Lung (tissue), 12 donors: ENCODE data around the gene GPR146. TPM values are rescaled to one million over a fixed set of nuclear protein-coding genes. Genes with fewer than 3 reads are reported as not detected.

Source experiments
- ATAC-seq: fragments of 200-7000 bp; cut with Tn5 transposase; one replicate; pipeline ENCODE4 v1.9.1; 2020; ENCODE audit warnings: moderate number of reproducible peaks; ENCODE audit not compliant: insufficient read depth, low FRiP score
- DNase-seq, 3 donors: peaks; one replicate each; pipeline ENCODE4 v3.0.0-alpha.2; 2013 to 2017
- H3K27ac ChIP-seq, 2 donors: one replicate each; pipeline ENCODE4 v1.5.1; 2013; ENCODE audit warnings: mild to moderate bottlenecking in 2 of 2, moderate library complexity in 2 of 2, control low read depth in 1 of 2, inconsistent platforms in 1 of 2, low read depth in 1 of 2, low read length in 1 of 2
- H3K27me3 ChIP-seq, 3 donors: one replicate each; pipeline ENCODE4 v1.5.1; 2013; ENCODE audit warnings: low read length in 2 of 3; ENCODE audit not compliant: control insufficient read depth in 3 of 3, insufficient read depth in 3 of 3
- H3K36me3 ChIP-seq, 4 donors: one replicate each; pipeline ENCODE4 v1.5.1; 2013; ENCODE audit warnings: low read length in 4 of 4, mild to moderate bottlenecking in 1 of 4, moderate library complexity in 1 of 4; ENCODE audit not compliant: control insufficient read depth in 4 of 4, insufficient read depth in 4 of 4
- H3K4me1 ChIP-seq, 5 donors: one replicate each; pipeline ENCODE4 v1.5.1; 2013; ENCODE audit warnings: low read length in 5 of 5, mild to moderate bottlenecking in 2 of 5, moderate library complexity in 1 of 5; ENCODE audit not compliant: control insufficient read depth in 5 of 5, insufficient read depth in 5 of 5
- H3K4me3 ChIP-seq: one replicate; pipeline ENCODE4 v1.5.1; 2013; ENCODE audit warnings: mild to moderate bottlenecking, control low read depth, moderate library complexity
- H3K9ac ChIP-seq, 2 donors: one replicate each; pipeline ENCODE4 v1.5.1; 2013; ENCODE audit warnings: low read length in 2 of 2, control low read depth in 1 of 2; ENCODE audit not compliant: insufficient read depth in 1 of 2
- H3K9me3 ChIP-seq, 4 donors: one replicate each; pipeline ENCODE4 v1.5.1; 2013; ENCODE audit warnings: low read length in 3 of 4, mild to moderate bottlenecking in 1 of 4, moderate library complexity in 1 of 4; ENCODE audit not compliant: control insufficient read depth in 4 of 4, insufficient read depth in 3 of 4
- WGBS, 2 donors: extraction: QIAGEN DNeasy Blood & Tissue Kit; methylation state at CpG; one replicate each; pipeline ENCODE4 v1.1.7; 2013; 5-methylcytosine and 5-hydroxymethylcytosine counted together
- polyA plus RNA-seq, 2 donors: library from polyadenylated mRNA; stranded (reverse); fragments of 200-250 nt; gene quantifications; one replicate each; pipeline ENCODE4 v1.2.1, GENCODE V29; 2013
- total RNA-seq, 2 donors: library from RNA; depleted of rRNA in 1 of 2; stranded (reverse); fragments of >200 nt in 1 of 2; gene quantifications; one replicate each; pipeline ENCODE4 v1.2.1, GENCODE V29; 2014 to 2021
- TF ChIP-seq, protein P1 (sequence below): IDR thresholded peaks from 2 replicates; pipeline ENCODE4 v1.5.1; 2012; ENCODE audit warnings: mild to moderate bottlenecking; ENCODE audit errors: control extremely low read depth, extremely low read depth
- donor health status: control.
- donor health status: control.
- donor health status: Bipolar disorder and iron deficiency.
- donor health status: healthy.
- donor health status: DM: yes; HTN: yes; CAD: no.

GPR146 gene
- total and polyA plus RNA-seq, 4 donors, result 13.7 to 27.1 (median 14.0) TPM

- Histone ChIP-seq H3K27ac (peak overlapping the region; percentile 85 to 91), H3K4me3 (no peak overlapping the region), H3K36me3 (peaks cover 0 to 1% (median 0%) of the 10 kb centered on the region in 4 donors), H3K4me1 (peaks cover 10 to 49% (median 19%) of the 10 kb centered on the region in 5 donors), H3K9ac (no peak overlapping the region), H3K27me3 (no peaks in the 10 kb centered on the region), H3K9me3 (no peaks in the 10 kb centered on the region)
- WGBS, 2 donors, result 61 to 75% methylated on average over 16 to 20 of the region's 20 CpGs
- peak in 2 of 3 donors; percentile 40 to 74 for DNase-seq
- TF ChIP-seq, protein P1, sequence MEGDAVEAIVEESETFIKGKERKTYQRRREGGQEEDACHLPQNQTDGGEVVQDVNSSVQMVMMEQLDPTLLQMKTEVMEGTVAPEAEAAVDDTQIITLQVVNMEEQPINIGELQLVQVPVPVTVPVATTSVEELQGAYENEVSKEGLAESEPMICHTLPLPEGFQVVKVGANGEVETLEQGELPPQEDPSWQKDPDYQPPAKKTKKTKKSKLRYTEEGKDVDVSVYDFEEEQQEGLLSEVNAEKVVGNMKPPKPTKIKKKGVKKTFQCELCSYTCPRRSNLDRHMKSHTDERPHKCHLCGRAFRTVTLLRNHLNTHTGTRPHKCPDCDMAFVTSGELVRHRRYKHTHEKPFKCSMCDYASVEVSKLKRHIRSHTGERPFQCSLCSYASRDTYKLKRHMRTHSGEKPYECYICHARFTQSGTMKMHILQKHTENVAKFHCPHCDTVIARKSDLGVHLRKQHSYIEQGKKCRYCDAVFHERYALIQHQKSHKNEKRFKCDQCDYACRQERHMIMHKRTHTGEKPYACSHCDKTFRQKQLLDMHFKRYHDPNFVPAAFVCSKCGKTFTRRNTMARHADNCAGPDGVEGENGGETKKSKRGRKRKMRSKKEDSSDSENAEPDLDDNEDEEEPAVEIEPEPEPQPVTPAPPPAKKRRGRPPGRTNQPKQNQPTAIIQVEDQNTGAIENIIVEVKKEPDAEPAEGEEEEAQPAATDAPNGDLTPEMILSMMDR, result no peak
- no peak for ATAC-seq
Measured at GRCh38 chr7:1052031-1052818, 7.9 kb downstream of the GPR146 start.

- DNase-seq, result peak in 1 of 3 donors; percentile 40
- H3K27ac ChIP-seq, result peak overlapping the region; percentile 55 to 91
- ATAC-seq, result no peak
- 52 to 61% methylated on average over 17 of the region's 17 CpGs for whole genome bisulfite sequencing, 2 donors
- H3K9me3 ChIP-seq, result no peaks in the 10 kb centered on the region
- H3K9ac ChIP-seq, result no peak overlapping the region
- no peak overlapping the region for H3K4me3 ChIP-seq
- peaks cover 10 to 49% (median 19%) of the 10 kb centered on the region in 5 donors for H3K4me1 ChIP-seq
- TF ChIP-seq, protein P1, result no peak
- H3K36me3 ChIP-seq, result peaks cover 0 to 8% (median 0%) of the 10 kb centered on the region in 4 donors
- no peaks in the 10 kb centered on the region for H3K27me3 ChIP-seq
Measured at GRCh38 chr7:1053002-1053411, 8.7 kb downstream of the GPR146 start.

GRCh38 chr7:1053816-1054370 lies 9.5 kb downstream of the GPR146 start:
- TF ChIP-seq, protein P1, result no peak
- DNase-seq (no peak), ATAC-seq (no peak)
- H3K27me3 ChIP-seq, result no peaks in the 10 kb centered on the region
- H3K9me3 ChIP-seq, result no peaks in the 10 kb centered on the region
- H3K36me3 ChIP-seq, result peaks cover 0 to 11% (median 0%) of the 10 kb centered on the region in 4 donors
- no peak overlapping the region for H3K9ac ChIP-seq
- H3K4me1 ChIP-seq, result peaks cover 10 to 52% (median 19%) of the 10 kb centered on the region in 5 donors
- 78 to 85% methylated on average over 17 of the region's 17 CpGs for WGBS, 2 donors
- no peak overlapping the region for H3K4me3 ChIP-seq
- peak overlapping the region; percentile 0 to 84 for H3K27ac ChIP-seq
